GM21367 (cell line): ENCODE data around the gene ARHGAP9.
"Not testable (repeated sequence)": the region's sequence is repeated elsewhere in the genome, so short reads cannot be mapped to it uniquely, and the experiment has no call there.

Experiments used
- ATAC-seq: cut with Tn5 transposase; IDR thresholded peaks from one replicate; pipeline ENCODE4 v1.9.1; 2021; ENCODE audit not compliant: unreplicated experiment

ARHGAP9 gene

GRCh38 chr12:57517718-57518117 is 38.1 kb upstream of the ARHGAP9 start:
- ATAC-seq = not testable (repeated sequence)

GRCh38 chr12:57517187-57517586 is 37.5 kb upstream of the ARHGAP9 start:
- no peak for ATAC-seq

GRCh38 chr12:57516617-57517153 is 37.0 kb upstream of the ARHGAP9 start:
- ATAC-seq = no peak

GRCh38 chr12:57515934-57516541 is 36.4 kb upstream of the ARHGAP9 start:
- no peak for ATAC-seq

- no peak for ATAC-seq
These were observed 35.8 kb upstream of the ARHGAP9 start for GRCh38 chr12:57515408-57515933.

GRCh38 chr12:57514720-57515407 is 35.2 kb upstream of the ARHGAP9 start:
- ATAC-seq = no peak

- not testable (repeated sequence) for ATAC-seq
These were observed 34.6 kb upstream of the ARHGAP9 start for GRCh38 chr12:57514246-57514645.

GRCh38 chr12:57513677-57514076 is 34.0 kb upstream of the ARHGAP9 start:
- not testable (repeated sequence) for ATAC-seq

GRCh38 chr12:57513266-57513665 is 33.6 kb upstream of the ARHGAP9 start:
- ATAC-seq = no peak

- no peak for ATAC-seq
These were observed 33.0 kb upstream of the ARHGAP9 start for GRCh38 chr12:57512665-57513064.

GRCh38 chr12:57511588-57512325 is 32.1 kb upstream of the ARHGAP9 start:
- ATAC-seq = no peak

- no peak for ATAC-seq
These were observed 31.5 kb upstream of the ARHGAP9 start for GRCh38 chr12:57511161-57511560.

- ATAC-seq = not testable (repeated sequence)
These were observed 28.1 kb upstream of the ARHGAP9 start for GRCh38 chr12:57507796-57508195.

GRCh38 chr12:57506541-57506940 is 26.9 kb upstream of the ARHGAP9 start:
- ATAC-seq = not testable (repeated sequence)

GRCh38 chr12:57502311-57502969 is 22.8 kb upstream of the ARHGAP9 start:
- ATAC-seq = not testable (repeated sequence)

- ATAC-seq = no peak
These were observed 20.5 kb upstream of the ARHGAP9 start for GRCh38 chr12:57500213-57500612.

- ATAC-seq = no peak
These were observed 18.9 kb upstream of the ARHGAP9 start for GRCh38 chr12:57498571-57498970.

- ATAC-seq = no peak
These were observed 18.5 kb upstream of the ARHGAP9 start for GRCh38 chr12:57498132-57498502.

GRCh38 chr12:57497223-57498131 is 17.8 kb upstream of the ARHGAP9 start:
- no peak for ATAC-seq

- no peak for ATAC-seq
These were observed 17.2 kb upstream of the ARHGAP9 start for GRCh38 chr12:57496822-57497221.
